GM23248 (cell line): Measurements from ENCODE around the gene DIP2C. TPM values are rescaled to one million over a fixed set of nuclear protein-coding genes. Genes with fewer than 3 reads are reported as not detected.

Source experiments
- DNase-seq: peaks from one replicate; pipeline ENCODE4 v3.0.0-alpha.2; 2015
- H2AFZ ChIP-seq: fragments of 200-600 bp; sonication (generic); 2 replicates; pipeline ENCODE4 v1.6.1; 2016; ENCODE audit warnings: antibody characterized with exemption
- H3F3A ChIP-seq: fragments of 200-600 bp; sonication (generic); 2 replicates; pipeline ENCODE4 v1.6.1; 2016; ENCODE audit warnings: mild to moderate bottlenecking, antibody characterized with exemption, mixed run types; ENCODE audit not compliant: insufficient read depth
- H3K27ac ChIP-seq: fragments of 200-600 bp; sonication (generic); 2 replicates; pipeline ENCODE4 v1.5.1; 2016; ENCODE audit warnings: mild to moderate bottlenecking
- H3K27me3 ChIP-seq: fragments of 200-600 bp; sonication (generic); replicated peaks from 2 replicates; pipeline ENCODE4 v1.6.1; 2016; ENCODE audit warnings: mild to moderate bottlenecking; ENCODE audit not compliant: insufficient read depth
- H3K36me3 ChIP-seq: fragments of 200-600 bp; sonication (generic); 2 replicates; pipeline ENCODE4 v1.6.1; 2016; ENCODE audit warnings: low read depth, mild to moderate bottlenecking
- H3K4me1 ChIP-seq: fragments of 200-600 bp; sonication (generic); 2 replicates; pipeline ENCODE4 v1.6.1; 2016; ENCODE audit warnings: mild to moderate bottlenecking; ENCODE audit not compliant: insufficient read depth
- H3K4me2 ChIP-seq: fragments of 200-600 bp; sonication (generic); one replicate; pipeline ENCODE4 v1.6.1; 2016; ENCODE audit warnings: mild to moderate bottlenecking; ENCODE audit not compliant: unreplicated experiment
- H3K4me3 ChIP-seq: fragments of 200-600 bp; sonication (generic); 2 replicates; pipeline ENCODE4 v1.5.1; 2016; ENCODE audit warnings: mild to moderate bottlenecking
- H3K79me2 ChIP-seq: fragments of 200-600 bp; sonication (generic); 2 replicates; pipeline ENCODE4 v1.6.1; 2016; ENCODE audit warnings: mild to moderate bottlenecking; ENCODE audit not compliant: insufficient read depth
- H3K9ac ChIP-seq: fragments of 200-600 bp; sonication (generic); 2 replicates; pipeline ENCODE4 v1.6.1; 2016; ENCODE audit warnings: mild to moderate bottlenecking
- H3K9me2 ChIP-seq: fragments of 200-600 bp; sonication (generic); 2 replicates; pipeline ENCODE4 v1.6.1; 2016; ENCODE audit warnings: mixed run types, mild to moderate bottlenecking, moderate library complexity; ENCODE audit not compliant: insufficient read depth
- H3K9me3 ChIP-seq: fragments of 200-600 bp; sonication (generic); one replicate; pipeline ENCODE4 v1.6.1; 2017; ENCODE audit warnings: low read depth
- H4K20me1 ChIP-seq: fragments of 200-600 bp; sonication (generic); 2 replicates; pipeline ENCODE4 v1.6.0; 2016; ENCODE audit not compliant: insufficient read depth
- EZH2 ChIP-seq: fragments of 200-600 bp; sonication (generic); IDR thresholded peaks from 2 replicates; pipeline ENCODE4 v1.6.1; 2018; ENCODE audit warnings: antibody characterized with exemption, mild to moderate bottlenecking; ENCODE audit not compliant: insufficient read depth, poor library complexity, severe bottlenecking
- EZH2phosphoT487 ChIP-seq: fragments of 200-600 bp; sonication (generic); IDR thresholded peaks from 2 replicates; pipeline ENCODE4 v1.6.1; 2018; ENCODE audit warnings: antibody characterized with exemption, moderate library complexity, mild to moderate bottlenecking, low read depth; ENCODE audit not compliant: insufficient read depth
- WGBS, 2 experiments: methylation state at CpG; one replicate each; pipeline ENCODE4 v1.1.6; 2015 to 2017; ENCODE audit warnings: low lambda C conversion rate in 2 of 2, low coverage in 1 of 2; ENCODE audit errors: missing lambda C conversion rate in 2 of 2; 5-methylcytosine and 5-hydroxymethylcytosine counted together
- in situ Hi-C: fragments of 300-500 bp; cut with MboI; formaldehyde crosslinking; loops from 2 replicates; pipeline ENCODE4 v1.15.0; 2020
- polyA plus RNA-seq: library from polyadenylated mRNA; unstranded; fragments of >200 nt; fragmentation: Nextera tagmentation; extraction: Ambion mirVana; gene quantifications from 2 replicates; pipeline ENCODE4 v1.2.1, GENCODE V29; 2016
- total RNA-seq: library from RNA; depleted of rRNA; stranded (reverse); fragments of >200 nt; shearing (Covaris generic); gene quantifications from 2 replicates; pipeline ENCODE4 v1.2.3, GENCODE V29; 2014

The DIP2C gene
- total and polyA plus RNA-seq, 2 experiments from 2014 or later = 12.0 to 13.1 TPM

DNA sequence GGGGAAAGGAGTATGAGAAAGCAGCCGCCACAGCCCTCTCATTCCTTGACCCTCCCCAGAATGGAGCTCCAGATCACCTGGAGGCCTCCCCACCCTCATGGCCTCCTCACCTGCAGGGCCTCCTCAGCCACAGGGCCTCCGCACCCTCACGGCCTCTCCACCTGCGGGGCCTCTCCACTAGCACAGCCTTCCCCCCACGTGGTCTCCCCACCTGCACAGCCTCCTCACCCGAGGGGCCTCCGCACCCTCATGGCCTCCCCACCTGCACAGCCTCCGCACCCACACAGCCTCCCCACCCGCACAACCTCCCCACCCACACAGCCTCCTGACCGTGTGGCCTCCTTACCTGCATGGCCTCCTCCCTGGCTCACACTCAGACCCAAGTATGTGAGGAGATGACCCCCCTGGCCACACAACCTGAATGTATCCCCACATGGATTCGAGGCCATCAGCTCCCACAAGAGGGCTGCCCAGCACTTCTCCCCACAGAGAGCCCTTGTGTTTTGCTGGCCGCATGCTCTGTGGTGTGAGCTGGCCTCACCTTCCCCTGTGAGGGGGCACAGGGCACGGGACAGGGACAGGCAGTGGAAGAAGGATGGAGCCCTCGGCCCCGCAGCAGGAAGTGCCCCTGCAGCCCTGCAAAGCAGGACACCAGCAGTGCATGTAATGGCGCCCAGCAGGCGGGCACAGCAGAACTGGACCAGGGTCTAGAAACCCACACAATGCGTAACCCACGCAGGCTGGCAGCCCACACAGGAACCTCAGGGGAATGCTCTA lies 3.1 kb downstream of the DIP2C start:
- H3K9ac ChIP-seq = no peak overlapping the region
- no peak overlapping the region for H3K4me3 ChIP-seq
- WGBS, 2 experiments = 83 to 91% methylated on average over 12 to 19 of the region's 19 CpGs
- no peak overlapping the region for H3K4me2 ChIP-seq
- H3K79me2 ChIP-seq = peaks cover 66% of the 10 kb centered on the region
- H3K27ac ChIP-seq = no peak overlapping the region
- no peaks in the 10 kb centered on the region for H3K27me3 ChIP-seq
- H2AFZ ChIP-seq = no peak overlapping the region
- TF ChIP-seq EZH2phosphoT487 (no peak), EZH2 (no peak)
- H3F3A ChIP-seq = peaks cover 38% of the 10 kb centered on the region
- H3K9me2 ChIP-seq = no peaks in the 10 kb centered on the region
- in situ Hi-C loops = no loop called here
- peaks cover 6% of the 10 kb centered on the region; the same call in 1 of the 2 replicates for H4K20me1 ChIP-seq
- DNase-seq = no peak
- H3K4me1 ChIP-seq = peaks cover 37% of the 10 kb centered on the region
- no peaks in the 10 kb centered on the region for H3K36me3 ChIP-seq
- no peaks in the 10 kb centered on the region for H3K9me3 ChIP-seq

DNA sequence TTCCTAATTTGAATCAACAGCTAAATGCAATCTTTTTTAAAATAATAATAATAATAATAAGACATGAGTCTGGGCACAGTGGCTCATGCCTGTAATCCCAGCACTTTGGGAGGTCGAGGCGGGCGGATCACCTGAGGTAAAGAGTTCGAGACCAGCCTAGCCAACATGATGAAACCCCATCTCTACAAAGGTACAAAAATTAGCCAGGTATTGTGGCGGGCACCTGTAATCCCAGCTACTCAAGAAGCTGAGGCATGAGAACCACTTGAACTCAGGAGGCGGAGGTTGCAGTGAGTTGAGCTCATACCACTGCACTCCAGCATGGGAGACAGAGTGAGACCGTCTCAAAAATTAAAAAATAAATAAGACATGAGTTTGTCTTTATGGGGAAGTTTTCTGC lies 3.9 kb downstream of the DIP2C start:
- no peak overlapping the region for H3K27ac ChIP-seq
- H2AFZ ChIP-seq = no peak overlapping the region
- H3K9me2 ChIP-seq = no peaks in the 10 kb centered on the region
- no peak overlapping the region for H3K9ac ChIP-seq
- H4K20me1 ChIP-seq = peaks cover 6% of the 10 kb centered on the region; the same call in 1 of the 2 replicates
- WGBS, 2 experiments = 84 to 86% methylated on average over 7 of the region's 7 CpGs
- in situ Hi-C loops = no loop called here
- H3K27me3 ChIP-seq = no peaks in the 10 kb centered on the region
- H3K79me2 ChIP-seq = peaks cover 73% of the 10 kb centered on the region
- peaks cover 36% of the 10 kb centered on the region for H3K4me1 ChIP-seq
- DNase-seq = no peak
- TF ChIP-seq EZH2phosphoT487 (no peak), EZH2 (no peak)
- no peaks in the 10 kb centered on the region for H3K36me3 ChIP-seq
- peaks cover 40% of the 10 kb centered on the region for H3F3A ChIP-seq
- H3K9me3 ChIP-seq = no peaks in the 10 kb centered on the region
- no peak overlapping the region for H3K4me2 ChIP-seq
- H3K4me3 ChIP-seq = no peak overlapping the region

DNA sequence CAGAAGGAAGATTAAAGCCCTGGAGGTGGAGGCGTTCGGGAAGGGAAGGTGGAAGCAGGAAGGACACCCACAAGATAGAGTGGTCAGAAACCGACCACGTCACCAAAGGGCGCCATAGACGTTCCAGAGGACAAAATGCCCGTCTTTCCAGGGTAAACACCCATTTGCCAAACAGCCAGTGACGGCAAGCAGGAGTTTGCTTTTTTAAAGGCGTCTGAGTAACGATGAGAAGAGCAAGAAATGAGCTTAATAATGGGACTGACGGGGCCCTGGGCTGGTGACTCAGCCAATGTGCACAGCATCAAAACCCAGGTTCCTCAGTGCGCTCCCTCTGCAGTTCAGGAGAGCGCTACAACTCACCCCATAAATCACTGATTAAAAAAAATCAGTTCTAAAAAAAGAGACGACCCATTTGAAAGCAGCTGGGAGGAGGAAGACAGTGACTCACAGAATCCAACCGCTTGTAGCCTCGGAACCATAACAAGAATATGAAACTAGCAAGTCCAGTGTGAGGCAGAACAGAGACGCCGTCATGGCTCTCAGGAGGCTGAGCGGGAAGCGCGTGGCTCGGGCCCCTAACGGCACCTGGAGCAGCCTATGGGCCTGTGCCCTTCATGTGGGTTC lies 5.9 kb downstream of the DIP2C start:
- Histone ChIP-seq H3K4me2 (peak overlapping the region; percentile 95), H3F3A (peaks cover 40% of the 10 kb centered on the region), H4K20me1 (peaks cover 6% of the 10 kb centered on the region; the same call in 1 of the 2 replicates), H3K79me2 (peaks cover 80% of the 10 kb centered on the region), H3K9me3 (no peaks in the 10 kb centered on the region), H3K4me3 (peak overlapping the region; percentile 86), H3K27me3 (no peaks in the 10 kb centered on the region), H2AFZ (peak overlapping the region; percentile 92), H3K27ac (peak overlapping the region; percentile 98), H3K9ac (peak overlapping the region; percentile 90), H3K4me1 (peaks cover 31% of the 10 kb centered on the region), H3K36me3 (no peaks in the 10 kb centered on the region), H3K9me2 (no peaks in the 10 kb centered on the region)
- DNase-seq = peak; percentile 98
- TF ChIP-seq EZH2 (no peak), EZH2phosphoT487 (no peak)
- WGBS, 2 experiments = 1% methylated on average over 23 of the region's 23 CpGs
- in situ Hi-C loops = no loop called here

DNA sequence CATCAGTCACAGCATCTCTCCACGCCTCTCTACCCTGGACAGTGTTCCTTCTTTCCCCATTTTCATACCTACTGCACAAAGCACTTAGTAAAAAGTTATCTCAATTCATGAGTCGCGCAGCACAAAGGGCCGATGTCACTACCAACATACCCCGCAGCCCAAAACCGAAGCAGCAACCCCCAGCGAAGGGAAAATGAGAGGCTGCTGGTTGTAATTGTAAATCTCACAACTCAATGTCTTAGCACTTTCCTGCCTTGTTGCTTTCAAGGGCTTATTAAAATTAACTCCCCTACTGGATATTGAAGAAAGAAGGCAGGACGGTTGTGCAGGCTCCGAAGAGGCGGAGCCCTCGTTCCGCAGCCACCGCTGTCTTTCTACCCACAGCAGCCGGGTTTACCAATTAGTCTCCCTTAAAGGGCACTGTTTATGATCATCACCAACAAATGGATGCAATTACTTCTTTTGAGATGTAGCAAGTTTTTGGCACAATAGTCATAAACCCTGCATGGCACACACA lies 6.5 kb downstream of the DIP2C start:
- peaks cover 40% of the 10 kb centered on the region for H3F3A ChIP-seq
- 22 to 23% methylated on average over 14 of the region's 14 CpGs for WGBS, 2 experiments
- H3K9me3 ChIP-seq = no peaks in the 10 kb centered on the region
- no peak for DNase-seq
- in situ Hi-C loops = no loop called here
- H3K4me3 ChIP-seq = peak overlapping the region; percentile 86
- H3K9me2 ChIP-seq = no peaks in the 10 kb centered on the region
- peak overlapping the region; percentile 92 for H2AFZ ChIP-seq
- TF ChIP-seq EZH2 = no peak
- TF ChIP-seq EZH2phosphoT487 = no peak
- no peaks in the 10 kb centered on the region for H3K36me3 ChIP-seq
- H3K4me2 ChIP-seq = peak overlapping the region; percentile 95
- H3K79me2 ChIP-seq = peaks cover 80% of the 10 kb centered on the region
- peak overlapping the region; percentile 98 for H3K27ac ChIP-seq
- H3K27me3 ChIP-seq = no peaks in the 10 kb centered on the region
- peaks cover 6% of the 10 kb centered on the region; the same call in 1 of the 2 replicates for H4K20me1 ChIP-seq
- H3K4me1 ChIP-seq = peaks cover 31% of the 10 kb centered on the region
- H3K9ac ChIP-seq = peak overlapping the region; percentile 90
